ENCODE data around the gene CLMP. TPM values are rescaled to one million over a fixed set of nuclear protein-coding genes. Genes with fewer than 3 reads are reported as not detected.
A peak's percentile ranks its signal among the peaks of the same experiment; 100 is the strongest.

Gene CLMP
- total and polyA plus RNA-seq, 9 donors: 11.9 to 70.5 (median 25.3) TPM

- 0 to 1% (median 0%) methylated on average over 47 to 54 of the region's 54 CpGs for WGBS, 3 donors
- H3K36me3 ChIP-seq: no peaks in the 10 kb centered on the region
- peaks cover 9% of the 10 kb centered on the region for H3K4me1 ChIP-seq (ENCODE audit: insufficient read depth)
- H3K4me3 ChIP-seq: peak overlapping the region; percentile 65
- no peak for TF ChIP-seq EP300 (IDR thresholded peaks at IDR 0.05)
- no peak for TF ChIP-seq CTCF (IDR thresholded peaks at IDR 0.05)
- no peak for TF ChIP-seq POLR2A (IDR thresholded peaks at IDR 0.05)
- H3K27ac ChIP-seq: peak overlapping the region; percentile 60 to 83
- peak; percentile 38 to 69 (median 58) for DNase-seq
- no peaks in the 10 kb centered on the region for H3K27me3 ChIP-seq
- H3K9me3 ChIP-seq: no peaks in the 10 kb centered on the region
- intact Hi-C loops (cut with DNase I): no loop called here
These were observed 486 bp downstream of the CLMP start for GRCh38 chr11:123194337-123195187.

- DNase-seq: no peak
- no peak for TF ChIP-seq EP300 (IDR thresholded peaks at IDR 0.05)
- TF ChIP-seq POLR2A (IDR thresholded peaks at IDR 0.05): no peak
- TF ChIP-seq CTCF (IDR thresholded peaks at IDR 0.05): no peak
- Histone ChIP-seq H3K9me3 (no peaks in the 10 kb centered on the region), H3K4me3 (peak overlapping the region; percentile 65), H3K4me1 (ENCODE audit: insufficient read depth) (peaks cover 9% of the 10 kb centered on the region), H3K27me3 (no peaks in the 10 kb centered on the region), H3K36me3 (no peaks in the 10 kb centered on the region), H3K27ac (peak overlapping the region in 1 of 2 donors; percentile 83)
- 23 to 26% (median 25%) methylated on average over 4 of the region's 4 CpGs for WGBS, 3 donors
- intact Hi-C loops (cut with DNase I): no loop called here
These were observed 1.3 kb downstream of the CLMP start for GRCh38 chr11:123193742-123194141.

- no peaks in the 10 kb centered on the region for H3K36me3 ChIP-seq
- no peak overlapping the region for H3K27ac ChIP-seq
- WGBS, 3 donors: 91 to 95% (median 93%) methylated on average over 2 of the region's 2 CpGs
- no peaks in the 10 kb centered on the region for H3K9me3 ChIP-seq
- TF ChIP-seq EP300 (IDR thresholded peaks at IDR 0.05): no peak
- no peak for TF ChIP-seq CTCF (IDR thresholded peaks at IDR 0.05)
- TF ChIP-seq POLR2A (IDR thresholded peaks at IDR 0.05): no peak
- DNase-seq: no peak
- no peaks in the 10 kb centered on the region for H3K27me3 ChIP-seq
- H3K4me3 ChIP-seq: no peak overlapping the region
- intact Hi-C loops (cut with DNase I): no loop called here
- H3K4me1 ChIP-seq (ENCODE audit: insufficient read depth): peaks cover 10% of the 10 kb centered on the region
These were observed 3.1 kb downstream of the CLMP start for GRCh38 chr11:123191939-123192338.

GRCh38 chr11:123190518-123190917 lies 4.5 kb downstream of the CLMP start:
- Histone ChIP-seq H3K9me3 (no peaks in the 10 kb centered on the region), H3K27ac (no peak overlapping the region), H3K4me1 (ENCODE audit: insufficient read depth) (peaks cover 9% of the 10 kb centered on the region), H3K4me3 (no peak overlapping the region), H3K36me3 (no peaks in the 10 kb centered on the region), H3K27me3 (no peaks in the 10 kb centered on the region)
- DNase-seq: no peak
- intact Hi-C loops (cut with DNase I): no loop called here
- WGBS, 3 donors: 77 to 80% (median 78%) methylated on average over 3 of the region's 3 CpGs
- TF ChIP-seq EP300 (IDR thresholded peaks at IDR 0.05): no peak
- no peak for TF ChIP-seq CTCF (IDR thresholded peaks at IDR 0.05)
- TF ChIP-seq POLR2A (IDR thresholded peaks at IDR 0.05): no peak

All from ovary (tissue), 9 donors.